ENCODE data around the gene FAM53C.
"Not testable (repeated sequence)": the region's sequence is repeated elsewhere in the genome, so short reads cannot be mapped to it uniquely, and the experiment has no call there.

Gene FAM53C

GRCh38 chr5:138337685-138338410 lies at the start of gene FAM53C:
TSS of gene FAM53C (plus strand) at chr5:138338266. CDS start at chr5:138341336, 3,070 bp downstream.
- peak; percentile 85 for DNase-seq (ENCODE audit: low spot score)
- no peak for FAIRE-seq

GRCh38 chr5:138289296-138289695 lies 48.8 kb upstream of the FAM53C start:
- no peak for FAIRE-seq
- no peak for DNase-seq (ENCODE audit: low spot score)

- FAIRE-seq, result no peak
- peak; percentile 6 for DNase-seq (ENCODE audit: low spot score)
These were observed 34.7 kb upstream of the FAM53C start for GRCh38 chr5:138303372-138303771.

GRCh38 chr5:138305797-138306196 lies 32.3 kb upstream of the FAM53C start:
- DNase-seq (ENCODE audit: low spot score) (no peak), FAIRE-seq (no peak)

GRCh38 chr5:138315751-138316278 lies 22.3 kb upstream of the FAM53C start:
- FAIRE-seq (no peak), DNase-seq (ENCODE audit: low spot score) (no peak)

- FAIRE-seq (no peak), DNase-seq (ENCODE audit: low spot score) (no peak)
These were observed 21.7 kb upstream of the FAM53C start for GRCh38 chr5:138316355-138316754.

- DNase-seq (ENCODE audit: low spot score); FAIRE-seq: not testable (repeated sequence)
These were observed 19.9 kb upstream of the FAM53C start for GRCh38 chr5:138318211-138318610.

GRCh38 chr5:138330813-138331448 lies 7.1 kb upstream of the FAM53C start:
- DNase-seq (ENCODE audit: low spot score) (peak; percentile 13), FAIRE-seq (no peak)

- FAIRE-seq (no peak), DNase-seq (ENCODE audit: low spot score) (peak; percentile 95)
These were observed 6.4 kb upstream of the FAM53C start, which contains the start of gene CDC25C for GRCh38 chr5:138331449-138332368. TSS of gene CDC25C (minus strand) at chr5:138331804. CDS start at chr5:138331180, 624 bp downstream.

GRCh38 chr5:138334867-138335447 lies 3.1 kb upstream of the FAM53C start:
- no peak for FAIRE-seq
- no peak for DNase-seq (ENCODE audit: low spot score)

GRCh38 chr5:138336952-138337684 lies 948 bp upstream of the FAM53C start:
- no peak for FAIRE-seq
- DNase-seq (ENCODE audit: low spot score), result no peak

- no peak for FAIRE-seq
- DNase-seq (ENCODE audit: low spot score), result no peak
These were observed 485 bp downstream of the FAM53C start for GRCh38 chr5:138338411-138339090.

- FAIRE-seq (no peak), DNase-seq (ENCODE audit: low spot score) (no peak)
These were observed 1.0 kb downstream of the FAM53C start for GRCh38 chr5:138339091-138339456.

GRCh38 chr5:138339464-138339863 lies 1.4 kb downstream of the FAM53C start:
- DNase-seq (ENCODE audit: low spot score), result no peak
- no peak for FAIRE-seq

- FAIRE-seq (no peak), DNase-seq (ENCODE audit: low spot score) (no peak)
These were observed 1.9 kb downstream of the FAM53C start for GRCh38 chr5:138340008-138340407.

GRCh38 chr5:138344887-138345622 lies 7.0 kb downstream of the FAM53C start:
- no peak for DNase-seq (ENCODE audit: low spot score)
- FAIRE-seq, result no peak

GRCh38 chr5:138346889-138347288 lies 8.8 kb downstream of the FAM53C start:
- FAIRE-seq (no peak), DNase-seq (ENCODE audit: low spot score) (no peak)

GRCh38 chr5:138349852-138350562 lies 11.9 kb downstream of the FAM53C start:
- DNase-seq (ENCODE audit: low spot score), result no peak
- no peak for FAIRE-seq

GRCh38 chr5:138350563-138350890 lies 12.5 kb downstream of the FAM53C start:
- FAIRE-seq, result no peak

More at GRCh38 chr5:138350563-138350890, 12.5 kb downstream of the FAM53C start:
- no peak for DNase-seq (ENCODE audit: low spot score)

All from urothelium cell line (cell line).